ENCODE data around the gene FAM168A. TPM values are rescaled to one million over a fixed set of nuclear protein-coding genes. Genes with fewer than 3 reads are reported as not detected.

FAM168A gene
- total and polyA plus RNA-seq, 10 of the 15 experiments (the other 5 are each of a cell fraction or from before 2014, with no cell fraction given): 1.7 to 20.0 (median 10.0) TPM

DNA sequence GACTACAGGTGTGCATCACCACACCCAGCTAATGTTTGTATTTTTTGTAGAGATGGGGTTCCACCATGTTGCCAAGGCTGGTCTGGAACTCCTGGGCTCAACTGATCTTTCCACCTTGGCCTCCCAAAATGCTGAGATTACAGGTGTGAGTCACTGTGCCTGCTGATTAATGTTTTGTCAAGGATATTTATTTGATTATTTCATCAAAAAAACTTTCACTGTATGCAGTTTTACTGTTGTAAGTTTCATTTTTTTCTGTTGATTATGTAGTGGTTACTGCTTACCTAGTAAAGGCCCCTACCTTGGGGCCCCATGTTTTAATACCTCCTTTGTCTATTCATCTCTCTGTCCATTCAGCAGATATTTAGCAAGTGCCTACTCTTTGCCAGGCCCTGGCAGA lies 16.7 kb upstream of the FAM168A start (continued):
- TF ChIP-seq, protein P1, sequence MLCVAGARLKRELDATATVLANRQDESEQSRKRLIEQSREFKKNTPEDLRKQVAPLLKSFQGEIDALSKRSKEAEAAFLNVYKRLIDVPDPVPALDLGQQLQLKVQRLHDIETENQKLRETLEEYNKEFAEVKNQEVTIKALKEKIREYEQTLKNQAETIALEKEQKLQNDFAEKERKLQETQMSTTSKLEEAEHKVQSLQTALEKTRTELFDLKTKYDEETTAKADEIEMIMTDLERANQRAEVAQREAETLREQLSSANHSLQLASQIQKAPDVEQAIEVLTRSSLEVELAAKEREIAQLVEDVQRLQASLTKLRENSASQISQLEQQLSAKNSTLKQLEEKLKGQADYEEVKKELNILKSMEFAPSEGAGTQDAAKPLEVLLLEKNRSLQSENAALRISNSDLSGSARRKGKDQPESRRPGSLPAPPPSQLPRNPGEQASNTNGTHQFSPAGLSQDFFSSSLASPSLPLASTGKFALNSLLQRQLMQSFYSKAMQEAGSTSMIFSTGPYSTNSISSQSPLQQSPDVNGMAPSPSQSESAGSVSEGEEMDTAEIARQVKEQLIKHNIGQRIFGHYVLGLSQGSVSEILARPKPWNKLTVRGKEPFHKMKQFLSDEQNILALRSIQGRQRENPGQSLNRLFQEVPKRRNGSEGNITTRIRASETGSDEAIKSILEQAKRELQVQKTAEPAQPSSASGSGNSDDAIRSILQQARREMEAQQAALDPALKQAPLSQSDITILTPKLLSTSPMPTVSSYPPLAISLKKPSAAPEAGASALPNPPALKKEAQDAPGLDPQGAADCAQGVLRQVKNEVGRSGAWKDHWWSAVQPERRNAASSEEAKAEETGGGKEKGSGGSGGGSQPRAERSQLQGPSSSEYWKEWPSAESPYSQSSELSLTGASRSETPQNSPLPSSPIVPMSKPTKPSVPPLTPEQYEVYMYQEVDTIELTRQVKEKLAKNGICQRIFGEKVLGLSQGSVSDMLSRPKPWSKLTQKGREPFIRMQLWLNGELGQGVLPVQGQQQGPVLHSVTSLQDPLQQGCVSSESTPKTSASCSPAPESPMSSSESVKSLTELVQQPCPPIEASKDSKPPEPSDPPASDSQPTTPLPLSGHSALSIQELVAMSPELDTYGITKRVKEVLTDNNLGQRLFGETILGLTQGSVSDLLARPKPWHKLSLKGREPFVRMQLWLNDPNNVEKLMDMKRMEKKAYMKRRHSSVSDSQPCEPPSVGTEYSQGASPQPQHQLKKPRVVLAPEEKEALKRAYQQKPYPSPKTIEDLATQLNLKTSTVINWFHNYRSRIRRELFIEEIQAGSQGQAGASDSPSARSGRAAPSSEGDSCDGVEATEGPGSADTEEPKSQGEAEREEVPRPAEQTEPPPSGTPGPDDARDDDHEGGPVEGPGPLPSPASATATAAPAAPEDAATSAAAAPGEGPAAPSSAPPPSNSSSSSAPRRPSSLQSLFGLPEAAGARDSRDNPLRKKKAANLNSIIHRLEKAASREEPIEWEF (IDR thresholded peaks at IDR 0.05; ENCODE audit: insufficient replicate concordance, low read depth, low read length): no peak
- TF ChIP-seq, protein P2, sequence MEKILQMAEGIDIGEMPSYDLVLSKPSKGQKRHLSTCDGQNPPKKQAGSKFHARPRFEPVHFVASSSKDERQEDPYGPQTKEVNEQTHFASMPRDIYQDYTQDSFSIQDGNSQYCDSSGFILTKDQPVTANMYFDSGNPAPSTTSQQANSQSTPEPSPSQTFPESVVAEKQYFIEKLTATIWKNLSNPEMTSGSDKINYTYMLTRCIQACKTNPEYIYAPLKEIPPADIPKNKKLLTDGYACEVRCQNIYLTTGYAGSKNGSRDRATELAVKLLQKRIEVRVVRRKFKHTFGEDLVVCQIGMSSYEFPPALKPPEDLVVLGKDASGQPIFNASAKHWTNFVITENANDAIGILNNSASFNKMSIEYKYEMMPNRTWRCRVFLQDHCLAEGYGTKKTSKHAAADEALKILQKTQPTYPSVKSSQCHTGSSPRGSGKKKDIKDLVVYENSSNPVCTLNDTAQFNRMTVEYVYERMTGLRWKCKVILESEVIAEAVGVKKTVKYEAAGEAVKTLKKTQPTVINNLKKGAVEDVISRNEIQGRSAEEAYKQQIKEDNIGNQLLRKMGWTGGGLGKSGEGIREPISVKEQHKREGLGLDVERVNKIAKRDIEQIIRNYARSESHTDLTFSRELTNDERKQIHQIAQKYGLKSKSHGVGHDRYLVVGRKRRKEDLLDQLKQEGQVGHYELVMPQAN (conservative IDR thresholded peaks at IDR 0.05): no peak
- TF ChIP-seq FOS (IDR thresholded peaks at IDR 0.05; ENCODE audit: borderline replicate concordance, extremely low read depth, insufficient read length) (no peak), IKZF2 (IDR thresholded peaks at IDR 0.05) (no peak), NBN (IDR thresholded peaks at IDR 0.05) (no peak), ATF7 (IDR thresholded peaks at IDR 0.05; ENCODE audit: low read depth) (no peak), WRNIP1 (IDR thresholded peaks at IDR 0.05; ENCODE audit: borderline replicate concordance, low read depth, low read length) (no peak), ZBED1 (IDR thresholded peaks at IDR 0.05; ENCODE audit: borderline replicate concordance) (no peak), EP300 (IDR thresholded peaks at IDR 0.05; ENCODE audit: borderline replicate concordance in 1 of 2, control insufficient read depth in 1 of 2, low read depth in 2 of 2, low read length in 2 of 2) (no peak), FOXK2 (IDR thresholded peaks at IDR 0.05) (no peak)
